Pulmonary artery endothelial cell (primary cell): ENCODE results near the gene PDGFA. TPM values are rescaled to one million over a fixed set of nuclear protein-coding genes. Genes with fewer than 3 reads are reported as not detected.

ENCODE experiments used
- DNase-seq: peaks from one replicate; pipeline ENCODE4 v3.0.0-alpha.2; 2011; ENCODE audit warnings: low read depth, low spot score
- total RNA-seq: library from RNA; depleted of rRNA; stranded (reverse); fragments of >200 nt; gene quantifications from 2 replicates; pipeline ENCODE4 v1.2.3, GENCODE V29; 2014

PDGFA gene
- total RNA-seq, 1 donor from 2014 or later: 63.2 TPM

GRCh38 chr7:491292-491957 is 28.2 kb downstream of the PDGFA start:
- no peak for DNase-seq

GRCh38 chr7:490461-491291 is 29.0 kb downstream of the PDGFA start:
- no peak for DNase-seq

GRCh38 chr7:489876-490275 is 29.8 kb downstream of the PDGFA start:
- DNase-seq: no peak

DNA sequence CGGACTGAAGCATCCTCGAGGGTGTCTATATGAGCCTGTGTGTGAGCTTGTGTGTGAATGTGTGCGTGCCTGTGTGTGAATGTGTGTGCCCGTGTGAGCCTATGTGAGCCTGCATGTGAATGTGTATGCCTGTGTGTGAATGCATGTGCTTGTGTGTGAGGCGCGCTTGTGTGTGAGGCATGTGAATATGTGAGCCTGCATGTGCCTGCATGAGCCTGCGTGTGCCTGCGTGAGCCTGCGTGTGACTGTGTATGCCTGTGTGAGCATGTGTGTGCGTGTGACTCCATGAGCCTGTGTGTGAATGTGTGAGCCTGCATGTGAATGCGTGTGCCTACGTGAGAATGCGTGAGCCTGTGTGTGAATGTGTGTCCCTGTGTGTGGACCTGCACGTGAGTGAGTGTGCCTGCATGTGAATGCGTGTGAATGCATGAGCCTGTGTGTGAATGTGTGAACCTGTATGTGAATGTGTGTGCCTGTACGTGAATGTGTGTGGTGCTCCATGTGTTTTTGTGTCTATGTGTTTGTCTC is 33.4 kb downstream of the PDGFA start:
- no peak for DNase-seq

- no peak for DNase-seq
Measured at GRCh38 chr7:485188-486081, 34.2 kb downstream of the PDGFA start.

DNA sequence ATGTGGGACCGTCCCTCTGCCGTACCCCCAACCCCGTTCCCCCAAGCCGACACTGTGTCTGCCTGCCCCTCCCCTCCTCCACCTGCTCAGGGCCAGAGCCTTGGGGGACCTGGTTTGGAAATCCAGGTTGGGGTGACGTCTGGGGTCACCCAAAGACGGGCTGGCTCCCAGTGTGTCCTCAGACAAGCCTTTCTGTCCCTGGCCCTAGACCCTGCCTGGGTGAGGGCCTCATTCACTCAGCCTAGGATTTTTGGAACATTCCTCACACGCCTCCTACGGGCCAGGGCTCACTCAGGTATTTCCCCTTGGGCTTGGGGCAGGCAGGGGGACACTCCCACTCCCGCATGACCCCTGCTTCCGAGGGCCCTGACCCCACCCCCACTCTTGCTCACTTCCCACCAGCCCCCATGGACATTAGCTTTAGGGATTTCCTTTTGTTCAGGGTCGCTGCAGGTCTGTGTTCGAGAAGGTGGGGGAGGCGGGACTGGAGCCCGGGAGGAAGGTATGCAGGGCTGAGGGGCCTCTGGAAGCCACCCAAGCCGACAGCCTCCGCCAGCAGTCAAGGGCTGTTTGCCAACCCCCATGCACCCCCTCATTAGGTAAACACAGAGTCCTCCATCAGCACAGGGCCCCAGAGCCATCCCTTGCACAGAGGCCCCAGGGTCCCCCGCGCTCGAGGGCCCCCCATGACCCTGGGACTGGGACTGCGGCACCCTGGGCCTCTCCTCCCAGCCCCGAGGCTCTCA is 35.1 kb downstream of the PDGFA start:
- no peak for DNase-seq

DNA sequence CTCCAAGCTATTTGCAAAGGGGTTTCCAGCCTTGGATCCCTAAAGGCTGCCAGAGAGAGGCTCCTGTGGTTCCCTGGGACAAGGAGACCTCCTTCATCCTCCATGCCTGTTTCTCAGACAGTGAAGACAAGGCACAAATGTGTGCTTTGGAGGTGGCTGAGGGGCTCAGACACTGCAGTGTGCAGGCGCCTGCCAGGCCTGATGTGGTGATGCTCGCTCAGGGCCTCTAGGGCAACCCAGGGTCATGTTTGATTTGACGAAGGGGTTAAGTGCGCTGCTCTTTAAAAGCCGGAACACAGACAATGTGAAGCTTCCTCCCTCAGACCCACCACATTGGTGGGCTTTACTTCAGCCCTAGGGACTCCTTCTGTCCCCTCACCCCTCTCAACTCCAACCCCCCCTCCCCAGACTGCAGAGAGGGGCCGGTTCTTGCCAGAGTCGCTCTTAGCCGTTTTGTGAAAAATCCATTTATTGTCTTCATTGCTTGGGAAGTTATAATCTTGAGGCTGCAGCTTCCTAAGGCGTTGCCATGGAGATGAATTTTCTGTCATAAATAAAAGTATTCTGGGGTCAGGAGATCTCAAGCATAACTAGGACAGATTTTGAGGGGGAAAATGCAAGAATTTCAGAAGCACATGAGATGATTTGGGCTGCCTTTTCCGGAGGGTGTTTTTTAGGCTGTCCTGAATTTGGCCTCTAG is 35.8 kb downstream of the PDGFA start:
- DNase-seq: no peak

DNA sequence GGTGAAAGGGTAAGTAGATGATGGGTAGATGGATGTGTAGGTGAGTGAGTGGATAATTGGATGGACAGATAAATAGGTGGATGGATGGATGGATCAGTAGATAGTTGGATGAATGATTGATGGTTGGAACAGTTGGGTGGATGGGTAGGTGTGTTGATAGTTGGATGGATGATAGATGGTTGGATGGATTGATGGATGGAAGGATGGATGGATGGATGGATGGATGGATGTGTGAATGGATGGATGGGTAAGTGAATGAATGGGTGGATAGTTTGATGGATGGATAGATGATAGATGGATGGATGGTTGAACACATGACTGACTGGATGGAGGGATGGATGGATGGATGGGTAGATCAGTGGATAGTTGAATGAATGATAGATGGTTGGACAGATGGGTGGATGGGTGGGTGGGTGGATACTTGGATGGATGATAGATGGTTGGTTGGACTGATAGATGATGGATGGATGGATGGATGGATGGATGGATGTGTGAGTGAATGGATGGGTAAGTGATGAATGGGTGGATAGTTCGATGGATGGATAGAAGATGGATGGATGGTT is 37.0 kb downstream of the PDGFA start:
- no peak for DNase-seq

DNA sequence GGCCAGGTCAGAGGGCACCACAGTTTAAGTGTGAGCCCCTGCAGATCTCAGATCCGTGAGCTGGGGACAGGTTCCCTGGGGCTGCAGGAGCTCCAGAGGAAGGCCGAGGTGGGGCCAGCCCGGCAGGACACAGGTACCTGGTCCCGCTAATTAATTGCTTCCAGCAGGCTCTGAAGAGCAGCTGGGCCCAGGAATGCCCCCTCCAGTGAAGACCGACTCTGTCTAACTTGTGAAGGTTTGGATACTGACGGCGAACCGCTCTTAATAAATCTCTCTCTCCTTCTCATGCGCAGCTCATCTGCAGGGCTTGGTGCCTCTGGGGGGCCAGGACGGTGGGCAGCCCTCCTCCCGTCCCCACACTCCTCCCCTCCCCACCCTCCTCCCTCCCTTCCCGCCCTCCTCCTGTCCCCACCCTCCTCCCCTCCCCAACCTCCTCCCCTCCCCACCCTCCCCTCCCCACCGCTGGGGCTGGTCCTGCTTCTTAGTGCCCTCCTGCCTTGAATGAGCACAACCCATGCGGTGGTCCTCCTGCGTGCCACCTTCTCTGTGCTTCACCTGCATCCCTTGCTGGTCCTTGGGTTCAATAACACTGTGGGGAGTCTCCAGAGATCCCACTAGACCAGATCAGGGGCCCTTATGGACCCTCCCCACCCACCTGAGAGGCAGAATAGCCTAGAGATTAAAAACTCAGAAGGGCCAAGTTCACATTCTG is 38.3 kb downstream of the PDGFA start:
- DNase-seq: no peak

DNA sequence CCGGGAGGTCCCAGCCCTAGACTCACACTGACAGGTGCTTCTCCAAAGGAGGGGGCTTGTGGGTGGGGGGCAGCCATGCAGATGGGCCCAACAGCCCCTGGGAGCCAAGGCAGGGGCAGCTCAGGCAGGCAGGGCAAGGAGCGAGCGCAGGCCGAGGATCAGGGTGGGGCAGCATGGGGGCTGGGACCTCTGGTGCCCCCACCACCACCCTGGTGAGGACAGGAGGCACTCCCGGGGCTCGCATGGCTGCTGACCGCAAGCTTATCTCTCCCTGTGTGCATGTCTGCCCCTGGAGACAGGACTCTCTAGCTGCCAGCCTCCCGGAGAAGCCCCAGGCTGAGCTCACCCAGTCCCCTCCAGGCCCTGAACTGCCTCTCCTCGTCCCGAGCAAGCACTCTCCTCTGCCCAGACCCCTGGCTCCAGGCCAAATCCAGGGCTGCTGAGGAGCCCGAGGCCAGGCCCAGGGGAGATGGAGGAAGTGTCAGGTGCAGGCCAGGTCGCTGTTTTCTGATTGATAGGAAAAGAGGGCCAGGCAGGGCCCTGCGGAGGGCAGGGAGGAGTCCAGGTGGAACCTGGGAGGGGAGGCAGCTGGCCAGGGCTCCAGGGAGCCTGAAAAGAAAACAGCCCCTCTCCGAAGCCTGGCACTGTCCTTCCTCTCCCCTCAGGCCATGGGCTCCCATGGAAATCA is 39.0 kb downstream of the PDGFA start:
- DNase-seq: no peak

DNA sequence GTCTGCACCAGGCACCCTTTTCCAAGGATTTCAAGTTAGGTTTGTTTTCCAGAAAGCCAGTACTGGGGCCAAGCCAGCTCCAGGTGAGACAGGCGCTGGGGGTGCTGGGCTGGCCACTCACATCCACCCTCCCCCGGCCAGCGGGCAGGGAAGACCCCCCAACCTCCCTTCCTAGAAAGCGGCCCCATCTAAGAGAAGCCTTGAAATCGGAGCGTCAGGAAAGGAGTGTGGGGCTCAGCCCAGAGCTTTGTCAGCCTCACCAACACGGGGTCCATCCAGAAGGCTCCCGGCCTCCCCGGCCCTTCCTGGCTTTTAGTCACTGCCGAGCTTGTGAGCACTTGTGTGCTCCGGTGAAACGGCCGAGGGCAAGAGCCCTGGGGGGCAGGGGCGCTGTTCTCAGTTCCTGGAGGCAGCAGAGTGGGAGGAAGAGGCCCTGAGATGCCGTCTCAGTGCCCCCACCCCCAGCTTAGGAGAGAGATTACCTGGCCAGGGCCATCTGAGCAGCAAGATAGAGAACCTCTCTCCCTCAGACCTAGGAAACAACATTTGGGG is 39.6 kb downstream of the PDGFA start:
- DNase-seq: no peak

DNA sequence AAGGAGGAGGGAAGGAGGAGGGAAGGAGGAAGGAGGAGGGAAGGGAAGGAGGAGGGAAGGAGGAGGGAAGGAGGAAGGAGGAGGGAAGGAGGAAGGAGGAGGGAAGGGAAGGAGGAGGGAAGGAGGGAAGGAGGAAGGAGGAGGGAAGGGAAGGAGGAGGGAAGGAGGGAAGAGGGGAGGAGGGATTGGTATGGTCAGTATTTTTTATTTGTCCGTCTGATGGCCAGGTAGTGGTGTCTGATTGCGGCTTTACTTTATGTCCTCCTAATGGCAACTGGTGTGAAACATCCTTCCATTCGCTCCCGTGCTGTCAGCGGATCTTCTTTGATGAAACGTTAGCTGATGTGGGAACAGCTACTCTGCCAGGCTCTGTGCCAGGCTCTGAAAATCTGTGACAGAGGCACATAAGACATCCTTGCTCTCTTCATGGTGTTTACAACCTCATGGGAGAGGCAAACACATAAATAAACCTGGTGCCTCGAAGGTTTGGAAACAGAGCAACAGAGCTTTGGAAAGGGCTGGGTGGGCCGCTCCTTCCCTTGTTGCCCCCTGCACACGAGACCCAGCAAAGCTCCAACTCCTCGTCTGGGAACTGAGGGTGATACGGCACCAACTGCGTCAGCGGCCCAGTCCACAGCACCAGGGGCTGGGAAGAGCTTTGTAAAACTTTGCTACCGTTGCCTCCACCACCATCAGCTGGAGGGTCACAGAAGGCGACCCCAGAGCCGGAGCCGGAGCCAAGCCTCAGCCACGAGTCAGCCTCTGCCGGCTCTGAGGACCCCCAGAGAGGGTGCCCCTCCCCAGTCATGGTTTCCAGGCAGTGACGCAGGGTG is 40.3 kb downstream of the PDGFA start:
- no peak for DNase-seq

DNA sequence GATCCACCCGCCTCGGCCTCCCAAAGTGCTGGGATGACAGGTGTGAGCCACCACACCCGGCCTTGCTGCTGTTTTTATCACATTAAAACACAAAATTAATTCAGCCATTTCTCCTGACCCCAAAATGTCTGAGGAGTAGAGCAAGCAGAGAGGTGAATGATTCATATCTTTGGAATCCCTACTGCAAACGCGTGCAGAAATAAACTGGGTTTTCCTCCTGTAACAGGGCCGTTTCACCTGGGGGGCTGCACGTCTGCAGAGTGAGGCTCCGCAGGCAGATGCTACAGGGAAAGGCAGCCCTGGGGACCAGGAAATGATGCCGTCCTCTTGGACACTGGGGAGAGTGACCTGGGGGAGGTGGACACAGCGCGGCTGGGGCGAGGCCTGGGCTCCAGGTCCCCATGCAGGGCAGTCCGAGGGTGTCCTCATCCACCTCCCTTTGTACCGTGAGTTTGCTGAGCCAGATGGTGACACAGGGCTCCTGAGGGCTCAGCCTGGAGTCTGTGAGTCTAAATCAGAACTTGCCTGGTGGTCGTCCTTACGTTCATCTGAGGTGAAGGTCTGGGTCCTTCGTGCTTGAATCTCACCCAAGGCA is 41.9 kb downstream of the PDGFA start:
- no peak for DNase-seq

GRCh38 chr7:476736-477360 is 42.8 kb downstream of the PDGFA start:
- no peak for DNase-seq

DNA sequence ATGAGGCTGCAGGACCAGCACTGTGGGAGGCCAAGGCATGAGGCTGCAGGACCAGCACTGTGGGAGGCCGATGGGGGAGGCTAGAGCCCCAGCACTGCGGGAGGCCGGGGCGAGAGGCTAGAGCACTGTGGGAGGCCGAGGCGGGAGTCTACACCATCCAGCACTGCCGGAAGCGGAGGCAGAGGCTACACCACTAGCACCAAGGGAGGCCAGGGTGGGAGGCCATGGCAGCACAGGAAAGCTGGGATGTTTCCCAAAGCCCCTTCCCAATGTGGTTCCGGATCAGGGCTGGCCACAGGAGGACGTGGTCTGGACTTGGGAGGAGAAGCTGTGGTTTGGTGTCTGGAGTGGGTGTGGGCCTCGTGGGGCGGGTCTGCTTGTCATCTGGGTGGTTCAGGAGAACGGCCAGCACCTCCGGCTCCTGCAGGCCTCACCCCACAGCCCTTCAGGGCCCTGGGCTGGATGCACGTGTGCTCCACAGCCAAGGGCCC is 43.6 kb downstream of the PDGFA start:
- no peak for DNase-seq

DNA sequence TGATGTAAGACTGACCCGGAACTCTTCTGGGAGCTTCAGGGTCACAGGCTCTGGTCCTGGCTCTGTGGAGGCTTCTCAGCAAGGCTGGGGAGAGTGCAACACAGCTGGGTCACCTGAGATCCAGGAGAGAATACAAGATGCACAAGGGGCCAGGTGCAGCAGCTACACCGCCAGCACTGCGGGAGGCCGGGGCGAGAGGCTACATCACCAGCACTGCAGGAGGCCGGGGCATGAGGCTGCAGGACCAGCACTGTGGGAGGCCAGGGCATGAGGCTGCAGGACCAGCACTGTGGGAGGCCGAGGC is 44.3 kb downstream of the PDGFA start:
- no peak for DNase-seq
